Loucy (cell line): ENCODE results near the gene SMG1.

ENCODE experiments used
- EZH2phosphoT487 ChIP-seq: fragments of 200-600 bp; IDR thresholded peaks from 2 replicates; pipeline ENCODE4 v1.6.1; 2018; ENCODE audit warnings: antibody characterized with exemption, mild to moderate bottlenecking, moderate library complexity, borderline replicate concordance
- TF ChIP-seq, protein P1 (sequence below): fragments of 200-600 bp; sonication (generic); conservative IDR thresholded peaks from 2 replicates; pipeline ENCODE4 v1.5.1; 2014; ENCODE audit warnings: mild to moderate bottlenecking, antibody characterized with exemption, low read length

DNA sequence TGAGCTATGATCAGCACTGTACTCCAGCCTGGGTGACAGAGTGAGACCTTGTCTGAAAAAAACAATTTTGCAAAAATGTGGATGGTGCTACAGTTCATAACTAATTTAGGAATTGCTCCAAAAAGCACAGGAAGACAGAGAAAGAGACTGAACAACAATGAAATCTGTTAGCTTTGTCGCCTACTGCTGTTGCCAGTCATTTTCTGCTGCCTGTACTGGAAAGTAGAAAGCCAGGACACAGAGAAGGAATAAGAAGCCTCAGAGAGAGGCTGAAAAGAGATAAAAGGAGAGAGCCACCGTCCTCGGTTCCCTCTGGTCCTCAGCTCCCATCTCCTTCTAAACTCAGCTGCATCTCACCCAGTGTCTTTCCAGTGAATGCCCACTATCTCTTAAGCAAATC, 48.9 kb upstream of the SMG1 start:
- TF ChIP-seq, protein P1, sequence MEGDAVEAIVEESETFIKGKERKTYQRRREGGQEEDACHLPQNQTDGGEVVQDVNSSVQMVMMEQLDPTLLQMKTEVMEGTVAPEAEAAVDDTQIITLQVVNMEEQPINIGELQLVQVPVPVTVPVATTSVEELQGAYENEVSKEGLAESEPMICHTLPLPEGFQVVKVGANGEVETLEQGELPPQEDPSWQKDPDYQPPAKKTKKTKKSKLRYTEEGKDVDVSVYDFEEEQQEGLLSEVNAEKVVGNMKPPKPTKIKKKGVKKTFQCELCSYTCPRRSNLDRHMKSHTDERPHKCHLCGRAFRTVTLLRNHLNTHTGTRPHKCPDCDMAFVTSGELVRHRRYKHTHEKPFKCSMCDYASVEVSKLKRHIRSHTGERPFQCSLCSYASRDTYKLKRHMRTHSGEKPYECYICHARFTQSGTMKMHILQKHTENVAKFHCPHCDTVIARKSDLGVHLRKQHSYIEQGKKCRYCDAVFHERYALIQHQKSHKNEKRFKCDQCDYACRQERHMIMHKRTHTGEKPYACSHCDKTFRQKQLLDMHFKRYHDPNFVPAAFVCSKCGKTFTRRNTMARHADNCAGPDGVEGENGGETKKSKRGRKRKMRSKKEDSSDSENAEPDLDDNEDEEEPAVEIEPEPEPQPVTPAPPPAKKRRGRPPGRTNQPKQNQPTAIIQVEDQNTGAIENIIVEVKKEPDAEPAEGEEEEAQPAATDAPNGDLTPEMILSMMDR = no peak
- no peak for TF ChIP-seq EZH2phosphoT487
